Astrocyte of the spinal cord (primary cell): ENCODE results near the gene FOXL2.
A peak's percentile ranks its signal among the peaks of the same experiment; 100 is the strongest.

Experiments used
- DNase-seq: peaks from one replicate; pipeline ENCODE4 v3.0.0; 2011; ENCODE audit warnings: low read depth, low spot score
- H3K4me3 ChIP-seq: 2 replicates; pipeline ENCODE4 v1.5.1; 2011; ENCODE audit warnings: low read depth, mild to moderate bottlenecking, low read length, moderate library complexity
- in situ Hi-C: cut with HindIII; loops from 2 replicates; pipeline ENCODE4 v1.10.0; 2017; ENCODE audit warnings: low sequenced_read_pairs
- TF ChIP-seq, protein P1 (sequence below): IDR thresholded peaks from 2 replicates; pipeline ENCODE4 v1.5.1; 2012; ENCODE audit warnings: low read depth, mild to moderate bottlenecking, low read length, inconsistent platforms

Gene FOXL2

DNA sequence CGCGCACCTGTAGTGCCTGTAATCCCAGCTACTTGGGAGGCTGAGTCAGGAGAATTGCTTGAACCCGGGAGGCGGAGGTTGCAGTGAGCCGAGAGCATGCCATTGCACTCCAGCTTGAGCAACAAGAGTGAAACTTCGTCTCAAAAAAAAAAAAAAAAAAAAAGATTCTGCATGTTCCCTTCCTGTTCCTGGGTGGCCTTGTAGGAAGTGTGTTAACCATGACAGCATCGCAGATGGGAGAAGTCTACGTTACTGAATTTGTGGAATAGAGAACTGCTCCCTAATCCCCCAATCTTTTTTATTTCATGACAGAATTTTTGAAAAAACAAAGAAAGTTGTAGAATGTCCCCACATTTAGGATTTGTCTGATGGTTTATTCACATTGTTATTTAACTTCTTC lies 45.4 kb downstream of the FOXL2 start:
- in situ Hi-C loops: no loop called here
- no peak overlapping the region for H3K4me3 ChIP-seq
- no peak for DNase-seq
- TF ChIP-seq, protein P1, sequence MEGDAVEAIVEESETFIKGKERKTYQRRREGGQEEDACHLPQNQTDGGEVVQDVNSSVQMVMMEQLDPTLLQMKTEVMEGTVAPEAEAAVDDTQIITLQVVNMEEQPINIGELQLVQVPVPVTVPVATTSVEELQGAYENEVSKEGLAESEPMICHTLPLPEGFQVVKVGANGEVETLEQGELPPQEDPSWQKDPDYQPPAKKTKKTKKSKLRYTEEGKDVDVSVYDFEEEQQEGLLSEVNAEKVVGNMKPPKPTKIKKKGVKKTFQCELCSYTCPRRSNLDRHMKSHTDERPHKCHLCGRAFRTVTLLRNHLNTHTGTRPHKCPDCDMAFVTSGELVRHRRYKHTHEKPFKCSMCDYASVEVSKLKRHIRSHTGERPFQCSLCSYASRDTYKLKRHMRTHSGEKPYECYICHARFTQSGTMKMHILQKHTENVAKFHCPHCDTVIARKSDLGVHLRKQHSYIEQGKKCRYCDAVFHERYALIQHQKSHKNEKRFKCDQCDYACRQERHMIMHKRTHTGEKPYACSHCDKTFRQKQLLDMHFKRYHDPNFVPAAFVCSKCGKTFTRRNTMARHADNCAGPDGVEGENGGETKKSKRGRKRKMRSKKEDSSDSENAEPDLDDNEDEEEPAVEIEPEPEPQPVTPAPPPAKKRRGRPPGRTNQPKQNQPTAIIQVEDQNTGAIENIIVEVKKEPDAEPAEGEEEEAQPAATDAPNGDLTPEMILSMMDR: no peak

DNA sequence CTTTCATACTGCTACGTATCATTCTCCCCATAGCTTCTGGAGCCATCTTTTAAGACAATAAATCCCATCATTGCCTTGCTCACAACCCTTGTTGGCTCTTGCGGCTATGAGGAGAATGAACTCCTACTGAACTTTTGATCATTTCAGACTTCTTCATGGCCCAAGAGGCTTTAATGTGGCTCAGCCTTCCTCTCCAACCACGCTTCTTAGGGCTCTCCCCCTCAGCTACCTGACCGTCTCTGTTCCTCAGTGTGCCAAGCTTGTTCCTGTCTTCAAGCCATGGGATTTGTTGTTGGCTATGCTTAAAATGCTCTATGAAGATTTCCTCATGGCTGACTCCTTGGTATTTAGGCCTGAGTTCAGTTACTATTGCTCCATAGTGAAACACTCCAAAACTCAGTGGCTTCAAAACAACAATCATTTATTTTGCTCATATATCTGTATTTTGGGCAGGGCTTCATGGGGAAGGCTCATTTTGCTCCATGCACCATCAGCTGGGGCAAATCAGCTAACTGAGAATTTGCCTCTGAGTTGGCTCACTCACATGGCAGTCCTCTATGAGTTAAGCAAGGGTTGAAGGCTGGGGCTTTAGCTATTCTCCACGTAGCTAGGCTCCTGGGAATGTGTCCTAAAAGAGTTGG lies 47.5 kb downstream of the FOXL2 start:
- DNase-seq: no peak
- in situ Hi-C loops: no loop called here
- TF ChIP-seq, protein P1: no peak
- no peak overlapping the region for H3K4me3 ChIP-seq

DNA sequence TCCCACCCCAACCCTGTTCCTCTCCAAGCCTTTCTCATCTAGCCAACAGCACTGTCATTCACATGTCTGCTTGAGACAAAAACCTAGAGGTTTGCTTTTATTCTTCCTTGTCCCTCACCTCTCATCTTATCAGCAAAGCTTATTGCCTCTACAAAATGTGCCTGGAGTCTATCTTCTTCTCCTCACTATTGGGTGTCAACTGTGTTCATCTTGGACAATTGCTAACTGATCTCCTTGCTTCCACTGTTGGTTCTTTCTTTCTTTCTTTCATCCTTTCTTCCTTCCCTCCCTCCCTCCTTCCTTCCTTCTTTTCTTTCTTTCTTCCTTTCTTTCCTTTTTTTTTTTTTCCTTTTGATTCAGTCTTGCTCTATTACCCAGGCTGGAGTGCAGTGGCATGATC lies 48.2 kb downstream of the FOXL2 start:
- in situ Hi-C loops: no loop called here
- H3K4me3 ChIP-seq: no peak overlapping the region
- DNase-seq: no peak
- TF ChIP-seq, protein P1: no peak

DNA sequence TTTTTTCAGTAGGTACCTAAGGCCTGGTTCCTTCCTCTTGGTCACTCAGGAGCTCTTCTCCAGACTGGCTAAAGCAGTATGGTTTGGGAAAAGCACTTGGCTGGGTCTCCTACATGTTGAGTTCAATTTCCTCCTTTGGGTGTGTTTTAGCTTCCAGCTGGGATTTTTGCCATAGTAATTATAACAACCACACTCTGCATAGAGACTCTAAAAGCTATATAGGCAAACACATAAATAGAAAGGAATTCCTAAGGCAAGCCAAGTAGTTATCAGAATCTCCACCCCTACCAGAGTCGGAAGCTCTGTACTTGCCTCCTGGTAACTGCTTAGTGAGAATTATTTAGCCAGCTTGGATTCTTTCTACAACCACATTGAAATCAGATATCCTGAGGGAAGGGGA lies 48.6 kb downstream of the FOXL2 start:
- H3K4me3 ChIP-seq: no peak overlapping the region
- DNase-seq: peak; percentile 70
- TF ChIP-seq, protein P1: no peak
- in situ Hi-C loops: no loop called here
